Body of pancreas (tissue), 4 donors: Measurements from ENCODE around the gene SLC9A9. TPM values are rescaled to one million over a fixed set of nuclear protein-coding genes. Genes with fewer than 3 reads are reported as not detected.

Source experiments
- ATAC-seq: fragments of 150-250 bp; one replicate; pipeline ENCODE4 v1.9.1; 2016
- DNase-seq, 4 donors: peaks; one replicate each; pipeline ENCODE4 v3.0.0-alpha.2; 2019
- H3K27ac ChIP-seq, 4 donors: fragments of 200-600 bp; sonication (generic); 1 replicate in 3 of 4; 2 replicates in 1 of 4; pipeline versions ENCODE4 v1.5.1 to v1.6.1; 2016 to 2019; ENCODE audit warnings: mild to moderate bottlenecking in 1 of 4, mixed read lengths in 1 of 4, moderate library complexity in 1 of 4
- H3K27me3 ChIP-seq, 2 donors: fragments of 200-600 bp; sonication (generic); one replicate each; pipeline ENCODE4 v1.6.0; 2016; ENCODE audit warnings: mild to moderate bottlenecking in 1 of 2
- H3K36me3 ChIP-seq, 2 donors: fragments of 200-600 bp; sonication (generic); replicated peaks in 1 of 2; 2 replicates each; pipeline ENCODE4 v1.5.1; 2016; ENCODE audit warnings: low read depth in 2 of 2; ENCODE audit not compliant: insufficient read depth in 1 of 2
- H3K4me1 ChIP-seq: fragments of 200-600 bp; sonication (generic); one replicate; pipeline ENCODE4 v1.6.0; 2016
- H3K4me3 ChIP-seq, 2 donors: fragments of 200-600 bp; sonication (generic); 1 replicate in 1 of 2; 2 replicates in 1 of 2; pipeline ENCODE4 v1.5.1; 2016 to 2019
- H3K9me3 ChIP-seq, 3 donors: fragments of 200-600 bp; sonication (generic); 1 replicate in 2 of 3; 2 replicates in 1 of 3; pipeline ENCODE4 v1.5.1; 2016
- POLR2A ChIP-seq, 3 donors: fragments of 450-650 bp; IDR thresholded peaks; one replicate each; pipeline ENCODE4 v1.6.1; 2016; ENCODE audit warnings: antibody characterized with exemption in 3 of 3, mild to moderate bottlenecking in 2 of 3
- WGBS, 2 donors: methylation state at CpG; one replicate each; pipeline ENCODE4 v1.1.5; 2017; 5-methylcytosine and 5-hydroxymethylcytosine counted together
- intact Hi-C: fragments of 100-400 bp; cut with DNase I; formaldehyde crosslinking; loops from one replicate; pipeline ENCODE4 v1.15.1; 2023
- total RNA-seq, 2 donors: library from RNA; depleted of rRNA; stranded (reverse); fragments of >200 nt; gene quantifications; one replicate each; pipeline ENCODE4 v1.1.0, GENCODE V29; 2016
- TF ChIP-seq, protein P1 (sequence below), 7 experiments: fragments of 450-650 bp in 4 of 7; fragments of 200-600 bp in 3 of 7; sonication (generic) in 3 of 7; IDR thresholded peaks; one replicate each; pipeline ENCODE4 v1.5.1; 2016 to 2019; ENCODE audit warnings: antibody characterized with exemption in 7 of 7

Gene SLC9A9
- total RNA-seq, 2 donors from 2014 or later = 1.6 to 2.3 TPM

DNA sequence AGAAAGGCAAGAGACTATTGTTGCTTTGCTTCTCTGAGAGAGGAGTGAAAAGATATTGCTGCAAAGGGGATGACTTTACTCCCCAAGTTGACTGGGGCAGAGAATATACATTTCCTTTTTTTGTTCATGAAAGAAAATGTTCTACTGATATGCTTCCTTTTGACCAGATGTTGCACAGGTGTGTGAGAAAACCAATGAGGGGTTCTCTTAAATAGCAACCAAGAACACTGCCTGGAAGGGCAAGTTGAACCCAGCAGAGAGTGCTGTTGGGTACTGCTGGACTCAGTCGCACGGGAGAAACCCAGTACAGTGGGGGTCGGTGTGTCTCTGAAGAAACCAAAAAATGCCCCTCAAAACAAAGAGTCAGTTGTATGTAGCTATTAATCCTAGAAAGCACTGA is 627.5 kb downstream of the SLC9A9 start:
- Histone ChIP-seq H3K27me3 (no peaks in the 10 kb centered on the region), H3K9me3 (no peaks in the 10 kb centered on the region), H3K36me3 (no peaks in the 10 kb centered on the region), H3K4me1 (no peaks in the 10 kb centered on the region), H3K4me3 (no peak overlapping the region), H3K27ac (no peak overlapping the region)
- 78 to 81% methylated on average over 3 of the region's 3 CpGs for WGBS, 2 donors
- TF ChIP-seq POLR2A (IDR thresholded peaks at IDR 0.05) = no peak
- TF ChIP-seq, protein P1, sequence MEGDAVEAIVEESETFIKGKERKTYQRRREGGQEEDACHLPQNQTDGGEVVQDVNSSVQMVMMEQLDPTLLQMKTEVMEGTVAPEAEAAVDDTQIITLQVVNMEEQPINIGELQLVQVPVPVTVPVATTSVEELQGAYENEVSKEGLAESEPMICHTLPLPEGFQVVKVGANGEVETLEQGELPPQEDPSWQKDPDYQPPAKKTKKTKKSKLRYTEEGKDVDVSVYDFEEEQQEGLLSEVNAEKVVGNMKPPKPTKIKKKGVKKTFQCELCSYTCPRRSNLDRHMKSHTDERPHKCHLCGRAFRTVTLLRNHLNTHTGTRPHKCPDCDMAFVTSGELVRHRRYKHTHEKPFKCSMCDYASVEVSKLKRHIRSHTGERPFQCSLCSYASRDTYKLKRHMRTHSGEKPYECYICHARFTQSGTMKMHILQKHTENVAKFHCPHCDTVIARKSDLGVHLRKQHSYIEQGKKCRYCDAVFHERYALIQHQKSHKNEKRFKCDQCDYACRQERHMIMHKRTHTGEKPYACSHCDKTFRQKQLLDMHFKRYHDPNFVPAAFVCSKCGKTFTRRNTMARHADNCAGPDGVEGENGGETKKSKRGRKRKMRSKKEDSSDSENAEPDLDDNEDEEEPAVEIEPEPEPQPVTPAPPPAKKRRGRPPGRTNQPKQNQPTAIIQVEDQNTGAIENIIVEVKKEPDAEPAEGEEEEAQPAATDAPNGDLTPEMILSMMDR (IDR thresholded peaks at IDR 0.05) = no peak
- intact Hi-C loops = no loop called here
- ATAC-seq (no peak), DNase-seq (no peak)

DNA sequence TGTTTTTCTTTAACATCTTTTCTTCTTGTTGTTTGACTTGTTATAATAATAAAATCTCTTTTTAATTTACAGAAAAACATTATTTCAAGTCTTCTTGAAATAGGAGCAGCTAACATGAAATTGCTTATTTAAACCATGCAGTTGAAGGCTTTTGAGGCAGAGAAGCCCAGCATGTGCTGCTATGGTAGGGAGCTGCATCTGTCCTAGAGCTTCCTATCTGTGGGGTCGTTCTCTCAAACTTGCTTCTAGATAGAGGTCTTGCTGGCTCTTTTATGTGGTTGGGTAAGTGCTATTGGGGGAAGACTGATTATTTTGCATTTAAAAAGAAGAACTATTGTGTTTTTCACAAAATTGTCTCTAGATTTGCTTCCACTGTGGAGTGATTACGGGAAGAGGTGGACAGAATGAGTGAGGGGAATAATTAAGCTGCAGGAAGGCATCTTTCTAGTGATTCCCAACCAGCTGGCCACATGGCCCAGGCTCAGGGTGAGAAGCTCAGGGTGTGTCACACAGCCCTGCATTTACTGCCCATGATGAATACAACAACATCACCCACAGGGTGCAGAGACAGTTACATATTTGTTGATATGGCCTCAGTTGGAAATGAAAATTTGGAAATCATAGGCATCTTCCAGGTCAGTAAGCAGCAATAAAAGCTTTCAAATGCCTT is 630.0 kb downstream of the SLC9A9 start:
- no peak for DNase-seq
- H3K4me3 ChIP-seq = no peak overlapping the region
- intact Hi-C loops = no loop called here
- no peak for ATAC-seq
- no peak overlapping the region for H3K27ac ChIP-seq
- H3K9me3 ChIP-seq = no peaks in the 10 kb centered on the region
- TF ChIP-seq POLR2A (IDR thresholded peaks at IDR 0.05) = no peak
- TF ChIP-seq, protein P1 (IDR thresholded peaks at IDR 0.05) = no peak
- 60 to 68% methylated on average over 2 of the region's 2 CpGs for WGBS, 2 donors
- H3K27me3 ChIP-seq = no peaks in the 10 kb centered on the region
- H3K36me3 ChIP-seq = no peaks in the 10 kb centered on the region
- H3K4me1 ChIP-seq = no peaks in the 10 kb centered on the region

DNA sequence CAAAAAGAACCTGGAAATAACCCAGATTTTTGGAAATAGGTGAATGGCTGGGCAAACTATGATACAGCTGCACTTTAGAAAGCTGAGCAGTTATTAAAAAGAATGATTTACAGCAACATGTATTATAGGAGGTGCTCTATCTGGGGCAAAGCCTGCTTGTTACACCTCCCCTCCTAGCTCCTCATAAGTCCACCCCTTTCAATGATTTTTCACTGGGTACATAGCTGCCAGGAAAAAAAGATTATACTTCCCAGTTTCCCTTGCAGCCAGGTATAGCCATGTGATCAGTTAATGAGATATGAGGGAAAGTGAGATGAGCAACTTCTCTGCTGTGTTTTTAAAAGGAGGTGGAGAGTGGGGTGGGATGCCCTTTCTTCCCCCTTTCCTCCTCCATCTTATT is 631.0 kb downstream of the SLC9A9 start:
- Histone ChIP-seq H3K27me3 (no peaks in the 10 kb centered on the region), H3K36me3 (no peaks in the 10 kb centered on the region), H3K4me1 (no peaks in the 10 kb centered on the region), H3K4me3 (no peak overlapping the region), H3K27ac (peak overlapping the region in 1 of 4 donors; percentile 5), H3K9me3 (no peaks in the 10 kb centered on the region)
- ATAC-seq = no peak
- intact Hi-C loops = no loop called here
- TF ChIP-seq POLR2A (IDR thresholded peaks at IDR 0.05) = no peak
- no peak for DNase-seq

DNA sequence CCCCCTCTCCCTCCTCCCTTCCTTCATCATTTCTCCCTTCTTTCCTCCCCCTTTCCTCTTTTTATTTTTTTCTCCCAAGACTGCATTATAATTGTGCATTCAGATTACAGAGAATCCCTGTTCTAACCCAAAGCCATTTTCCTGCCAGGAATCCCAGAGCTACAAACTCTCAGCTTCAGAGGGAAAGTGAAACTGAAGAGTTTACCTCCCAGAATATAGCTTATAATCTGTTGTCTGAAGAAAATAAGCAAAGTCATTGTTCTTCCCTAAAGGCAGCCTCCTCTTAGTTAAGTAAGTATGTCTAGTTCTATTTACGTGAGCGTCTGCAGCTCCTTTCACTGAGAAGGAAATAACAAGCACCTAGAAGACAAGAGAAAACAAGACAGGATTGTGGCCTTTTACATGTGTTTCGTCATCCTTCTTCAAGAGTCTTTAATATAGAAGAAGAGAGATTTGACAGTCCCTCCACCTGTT is 631.5 kb downstream of the SLC9A9 start:
- H3K27me3 ChIP-seq = no peaks in the 10 kb centered on the region
- H3K27ac ChIP-seq = peak overlapping the region in 1 of 4 donors; percentile 5
- no peak overlapping the region for H3K4me3 ChIP-seq
- no peaks in the 10 kb centered on the region for H3K9me3 ChIP-seq
- WGBS, 2 donors = 39 to 58% methylated on average over 3 of the region's 3 CpGs
- ATAC-seq = no peak
- H3K36me3 ChIP-seq = no peaks in the 10 kb centered on the region
- no peak for TF ChIP-seq POLR2A (IDR thresholded peaks at IDR 0.05)
- TF ChIP-seq, protein P1 (IDR thresholded peaks at IDR 0.05) = no peak
- no peak for DNase-seq
- no peaks in the 10 kb centered on the region for H3K4me1 ChIP-seq
- intact Hi-C loops = no loop called here

Other genes starting within 250 kb of the SLC9A9 start
- 10 to 100 TPM in 1 of 2 donors, 1 to 10 TPM in 1; 9.2 to 13.2 TPM for gene DIPK2A, start 123.4 kb upstream of the SLC9A9 start, total RNA-seq